ENCODE results near the gene PHF21B.

Gene PHF21B

GRCh38 chr22:44850946-44851345 is 158.9 kb downstream of the PHF21B start:
- no peak for FAIRE-seq

DNA sequence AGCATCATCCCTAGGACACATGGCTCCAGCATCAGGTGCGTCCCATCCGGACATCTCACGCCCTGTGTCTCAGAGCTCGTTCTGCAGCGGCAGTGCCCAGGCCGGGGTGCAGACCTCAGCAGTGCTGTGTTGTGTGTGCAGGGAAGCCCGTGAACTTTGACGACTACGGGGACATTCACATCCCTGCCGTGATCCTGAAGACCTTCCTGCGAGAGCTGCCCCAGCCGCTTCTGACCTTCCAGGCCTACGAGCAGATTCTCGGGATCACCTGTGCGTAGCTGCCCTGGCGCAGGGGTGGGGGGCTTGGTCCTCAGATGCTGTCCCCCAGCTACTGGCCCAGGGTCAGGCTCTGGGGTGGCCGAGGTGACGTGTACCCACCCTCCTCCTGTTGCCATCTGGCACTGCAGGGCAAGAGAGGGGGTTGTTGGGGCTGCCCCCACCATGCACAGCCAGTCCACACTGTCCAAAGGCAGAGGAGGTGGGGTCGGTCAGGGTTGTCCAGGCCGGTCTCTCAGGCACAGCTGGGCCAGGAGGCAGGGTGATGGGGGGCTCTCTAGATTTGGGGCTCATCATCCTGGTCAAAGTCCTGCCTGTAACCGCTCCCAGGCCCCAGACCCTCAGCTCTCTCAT is 160.9 kb downstream of the PHF21B start:
- DNase-seq (ENCODE audit: insufficient read length, low spot score) = no peak
- no peak for FAIRE-seq

More at GRCh38 chr22:44850946-44851345, 158.9 kb downstream of the PHF21B start:
- DNase-seq (ENCODE audit: insufficient read length, low spot score) = no peak

DNA sequence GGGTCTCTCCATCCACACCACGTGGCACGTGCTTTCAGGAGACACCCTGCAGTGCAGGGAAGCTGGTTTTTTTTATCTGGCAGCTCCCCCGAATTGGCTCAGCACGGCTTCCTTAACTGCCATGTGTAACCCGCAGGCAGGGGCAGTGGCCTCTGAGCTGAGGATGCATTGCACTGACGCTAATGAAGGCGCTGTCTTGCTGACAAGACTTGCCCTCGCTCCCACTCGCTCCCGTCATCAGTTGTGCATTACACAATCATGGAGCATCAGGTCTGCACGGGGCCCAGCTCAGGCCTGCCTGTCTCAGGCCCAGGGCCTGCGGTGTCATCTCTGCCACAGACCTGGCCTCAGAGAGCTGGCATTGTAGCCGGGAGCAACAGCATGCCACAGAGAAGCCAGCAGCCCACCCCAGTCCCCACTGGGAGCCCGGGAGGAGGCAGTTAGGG is 161.5 kb downstream of the PHF21B start:
- FAIRE-seq (no peak), DNase-seq (ENCODE audit: insufficient read length, low spot score) (no peak)

DNA sequence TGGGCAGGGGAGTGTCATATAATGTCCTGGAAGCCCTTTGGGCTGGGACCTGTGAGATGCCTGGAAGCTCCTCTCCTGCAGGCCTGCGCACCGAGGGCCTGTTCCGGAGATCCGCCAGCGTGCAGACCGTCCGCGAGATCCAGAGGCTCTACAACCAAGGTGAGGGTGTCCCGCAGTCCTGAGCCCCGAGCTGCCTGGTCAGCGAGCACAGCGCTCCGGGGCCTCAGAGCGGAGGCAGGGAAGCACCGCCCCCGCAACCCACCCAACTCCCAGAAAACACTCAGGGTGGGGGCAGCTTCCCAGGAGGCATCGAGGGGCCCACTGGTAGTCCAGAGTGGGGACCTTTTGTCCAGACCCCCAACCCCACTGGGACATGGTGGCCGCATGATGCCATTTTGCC is 161.9 kb downstream of the PHF21B start:
- DNase-seq (ENCODE audit: insufficient read length, low spot score) = no peak
- FAIRE-seq = no peak

- FAIRE-seq (no peak), DNase-seq (ENCODE audit: insufficient read length, low spot score) (no peak)
These were observed 162.4 kb downstream of the PHF21B start for GRCh38 chr22:44847380-44847779.

DNA sequence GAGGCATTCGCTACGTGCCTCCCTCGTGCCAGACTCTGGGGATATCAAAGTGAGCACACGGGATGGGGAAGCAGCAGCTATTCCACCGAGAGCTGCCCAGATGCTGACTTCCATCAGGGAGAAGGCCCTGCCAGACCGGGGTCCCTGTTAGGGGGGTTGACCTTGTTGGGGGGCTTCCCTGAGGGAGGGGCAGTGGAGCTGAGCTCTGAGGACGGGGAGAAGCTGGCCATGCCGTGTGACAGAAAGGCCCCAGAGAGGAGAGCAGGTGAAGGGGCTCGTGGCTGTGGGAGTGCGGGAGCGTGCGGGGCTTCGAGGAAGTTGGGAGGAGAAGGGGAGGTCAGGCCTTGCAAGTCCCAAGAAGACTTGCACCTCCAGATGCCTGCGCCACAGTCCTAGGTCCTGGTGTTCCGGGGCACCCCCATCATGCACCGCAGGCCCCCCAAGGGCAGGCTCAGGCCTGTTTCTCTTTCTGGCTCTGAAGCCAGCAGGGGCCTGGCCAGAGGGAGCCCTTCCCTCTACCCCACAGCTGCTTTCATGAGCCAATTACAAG is 163.0 kb downstream of the PHF21B start:
- no peak for DNase-seq (ENCODE audit: insufficient read length, low spot score)
- FAIRE-seq = no peak

DNA sequence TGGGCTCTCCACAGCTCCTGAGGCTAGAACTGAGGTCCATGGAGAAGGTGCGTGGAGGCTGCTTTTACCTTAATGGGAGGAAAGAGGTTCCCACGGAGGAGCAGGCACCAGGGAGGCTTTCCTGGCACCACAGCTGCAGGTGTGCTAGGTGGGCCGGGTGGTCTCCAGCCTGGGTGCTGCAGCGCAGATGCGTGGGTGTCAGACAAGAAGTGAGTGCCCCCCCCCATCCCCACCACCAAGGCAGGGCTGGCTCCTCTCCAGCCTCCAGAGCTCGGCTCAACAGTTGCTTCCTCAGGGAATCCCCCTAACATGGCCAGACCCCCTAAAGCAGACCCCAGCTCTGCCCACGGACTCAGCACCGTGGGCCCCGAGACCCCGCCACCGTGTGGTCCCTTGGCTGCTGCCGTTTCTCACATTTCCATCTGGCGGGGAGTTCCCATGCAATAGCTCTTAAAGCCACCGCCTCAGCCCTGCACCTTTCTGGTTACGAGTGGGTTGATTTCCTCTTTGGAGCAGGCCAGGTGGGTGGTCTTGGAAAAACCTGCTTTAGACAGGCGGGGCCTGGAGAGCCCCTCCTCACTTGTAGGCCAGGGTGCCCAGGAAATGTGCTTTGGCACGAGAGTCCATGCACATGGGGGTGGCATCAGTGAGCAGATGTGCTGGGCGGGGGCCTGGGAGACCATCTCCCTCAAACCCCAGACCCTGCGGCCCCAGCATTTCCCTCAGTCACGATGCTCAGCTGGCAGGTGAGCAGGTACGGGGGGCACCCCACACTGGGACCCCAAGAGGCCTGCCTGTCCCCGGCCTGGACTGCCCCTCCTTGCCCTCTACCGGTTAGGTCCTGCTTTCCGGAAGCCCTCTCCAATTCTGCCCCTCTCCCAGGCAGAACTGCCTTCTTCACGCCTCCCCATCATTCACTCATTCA is 163.7 kb downstream of the PHF21B start:
- no peak for DNase-seq (ENCODE audit: insufficient read length, low spot score)
- no peak for FAIRE-seq

GRCh38 chr22:44845191-44845590 is 164.6 kb downstream of the PHF21B start:
- FAIRE-seq = no peak
- no peak for DNase-seq (ENCODE audit: insufficient read length, low spot score)

DNA sequence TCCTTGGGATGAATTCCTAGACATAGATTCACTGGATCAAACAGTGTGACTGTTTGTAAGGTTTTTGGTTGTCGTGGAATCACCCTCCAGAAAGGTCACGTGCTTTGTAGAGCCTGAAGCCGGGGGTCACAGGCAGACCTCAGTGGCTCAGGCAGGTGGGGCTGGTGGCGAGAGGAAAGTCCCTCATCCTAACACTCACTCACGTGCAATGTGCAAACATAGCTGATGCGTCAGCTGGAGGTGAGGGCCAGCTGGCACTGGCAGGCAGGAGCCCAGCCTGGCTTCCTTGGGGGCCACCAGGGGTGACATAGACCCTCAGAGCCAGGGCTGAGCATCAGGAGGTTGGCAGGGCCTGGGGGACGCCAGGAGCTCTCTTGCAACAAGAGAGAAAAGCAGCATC is 167.4 kb downstream of the PHF21B start:
- FAIRE-seq = no peak

DNA sequence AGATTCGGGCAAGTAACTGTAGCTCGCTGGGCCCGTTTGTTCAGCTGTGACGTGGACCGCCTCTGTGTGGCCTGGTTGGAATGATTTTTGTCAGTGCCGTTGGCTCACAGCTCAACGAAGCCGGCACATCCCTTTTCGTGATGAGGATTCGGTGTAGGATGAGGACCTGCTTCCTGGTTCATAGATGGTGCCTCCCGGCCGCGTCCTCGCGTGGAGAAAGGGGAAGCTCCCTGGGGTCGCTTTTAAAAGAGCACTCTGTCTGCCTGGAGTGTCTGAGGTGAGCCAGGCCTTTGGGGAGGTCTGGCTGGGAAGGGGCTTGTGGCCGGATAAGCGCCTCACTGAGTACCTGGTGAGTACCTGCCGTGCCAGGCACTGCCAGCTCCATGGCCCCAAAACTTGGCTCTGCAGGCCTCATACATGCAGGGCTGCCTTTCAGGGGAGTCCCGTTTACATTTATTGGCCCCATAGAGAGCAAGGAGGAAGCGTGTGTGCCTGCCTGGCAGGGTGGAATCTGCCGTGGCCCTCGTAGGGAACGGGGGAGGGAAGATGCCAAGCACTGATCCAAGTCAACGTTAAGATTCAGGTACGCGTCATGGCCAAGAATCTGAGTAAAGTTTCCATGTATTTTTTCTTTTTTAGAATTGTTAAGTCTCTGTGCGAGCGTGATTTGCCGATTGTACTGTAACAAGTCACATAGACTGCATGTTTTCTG is 169.0 kb downstream of the PHF21B start:
- FAIRE-seq = no peak
- no peak for DNase-seq (ENCODE audit: insufficient read length, low spot score)

More for the DNA sequence above, 167.4 kb downstream of the PHF21B start:
- no peak for DNase-seq (ENCODE audit: insufficient read length, low spot score)

DNA sequence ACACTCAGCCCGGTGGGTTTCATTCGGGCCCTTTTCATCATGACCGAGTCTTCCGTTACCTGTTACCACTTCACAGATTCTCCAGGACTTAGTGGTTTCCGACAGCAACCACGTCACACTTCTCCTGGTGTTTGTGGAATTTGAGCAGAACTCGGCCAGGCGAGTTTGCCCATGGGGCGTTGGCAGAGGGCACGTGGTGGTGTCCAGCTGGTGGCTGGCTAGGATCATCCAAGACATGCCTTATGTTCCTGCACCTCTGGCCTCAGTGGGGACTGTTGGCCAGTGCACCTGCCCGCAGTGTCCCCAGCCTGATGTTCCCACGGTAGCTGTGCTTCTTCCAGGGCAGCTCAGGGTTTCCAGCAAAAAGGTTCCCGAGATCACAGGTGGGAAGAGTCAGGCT is 170.1 kb downstream of the PHF21B start:
- FAIRE-seq (no peak), DNase-seq (ENCODE audit: insufficient read length, low spot score) (no peak)

DNA sequence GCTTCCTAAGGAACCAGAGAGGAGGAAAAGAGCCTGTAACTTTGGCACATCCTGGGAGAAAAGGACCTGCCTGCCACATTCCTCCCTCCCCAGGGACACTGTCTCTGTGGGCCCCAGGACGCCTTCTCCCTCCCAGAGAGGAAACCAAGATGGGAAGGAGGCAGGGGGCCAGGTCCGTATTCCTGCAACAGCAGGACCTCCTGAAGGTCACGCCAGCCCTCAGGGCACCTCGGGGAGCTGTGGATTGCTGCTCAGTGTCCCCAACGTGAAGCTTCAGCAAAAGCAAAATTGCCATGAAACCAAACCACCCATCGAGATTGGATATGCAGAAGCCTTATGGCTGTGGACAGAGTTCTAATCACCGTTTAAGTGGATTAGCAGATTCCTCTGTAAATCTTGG is 170.7 kb downstream of the PHF21B start:
- no peak for FAIRE-seq
- no peak for DNase-seq (ENCODE audit: insufficient read length, low spot score)

- DNase-seq (ENCODE audit: insufficient read length, low spot score) (no peak), FAIRE-seq (no peak)
These were observed 171.3 kb downstream of the PHF21B start for GRCh38 chr22:44838316-44839016.

GRCh38 chr22:44837481-44837880 is 172.3 kb downstream of the PHF21B start:
- DNase-seq (ENCODE audit: insufficient read length, low spot score) = no peak
- no peak for FAIRE-seq

DNA sequence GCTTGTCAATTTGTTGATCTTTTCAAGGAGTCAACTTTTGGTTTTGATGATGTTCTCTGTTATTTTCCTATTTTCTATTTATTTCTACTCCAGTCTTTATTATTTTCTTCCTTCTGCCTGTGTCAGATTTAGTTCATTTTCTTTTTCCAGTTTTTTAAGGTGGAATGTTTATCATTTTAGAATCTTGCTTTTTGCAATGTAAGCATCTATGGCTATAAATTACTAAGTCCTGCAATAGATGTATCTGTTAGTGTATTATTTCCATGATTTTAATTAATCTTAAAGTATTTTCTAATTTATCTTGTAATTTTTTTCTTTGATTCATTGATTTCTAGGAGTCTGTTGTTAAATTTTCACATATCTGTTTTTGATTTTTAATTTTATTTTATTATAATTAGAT is 175.7 kb downstream of the PHF21B start:
- FAIRE-seq (no peak), DNase-seq (ENCODE audit: insufficient read length, low spot score) (no peak)

GRCh38 chr22:44831885-44832284 is 177.9 kb downstream of the PHF21B start:
- DNase-seq (ENCODE audit: insufficient read length, low spot score) = no peak
- no peak for FAIRE-seq
